Measurements from ENCODE around the gene SNF8.
"Not testable (repeated sequence)": the region's sequence is repeated elsewhere in the genome, so short reads cannot be mapped to it uniquely, and the experiment has no call there.

Gene SNF8

GRCh38 chr17:48952904-48953303, 8.3 kb upstream of the SNF8 start:
- H3K4me3 Mint-ChIP-seq = no peak overlapping the region
- no peak for DNase-seq
- H3K27me3 Mint-ChIP-seq (ENCODE audit: low read depth, poor library complexity) = peaks cover 6% of the 10 kb centered on the region
- H3K27ac Mint-ChIP-seq = no peak overlapping the region
- no peaks in the 10 kb centered on the region for H3K9me3 Mint-ChIP-seq
- TF ChIP-seq CTCF (IDR thresholded peaks at IDR 0.05) = no peak
- H3K36me3 Mint-ChIP-seq (ENCODE audit: low read depth) = no peaks in the 10 kb centered on the region
- H3K4me1 Mint-ChIP-seq = peaks cover 20% of the 10 kb centered on the region

- Mint-ChIP-seq H3K36me3 (ENCODE audit: low read depth) (no peaks in the 10 kb centered on the region), H3K9me3 (no peaks in the 10 kb centered on the region), H3K27ac (no peak overlapping the region), H3K27me3 (ENCODE audit: low read depth, poor library complexity) (peaks cover 13% of the 10 kb centered on the region), H3K4me1 (peaks cover 17% of the 10 kb centered on the region), H3K4me3 (no peak overlapping the region)
- TF ChIP-seq CTCF (IDR thresholded peaks at IDR 0.05) = no peak
- DNase-seq = no peak
Observed at GRCh38 chr17:48951572-48951971, 6.9 kb upstream of the SNF8 start.

DNA sequence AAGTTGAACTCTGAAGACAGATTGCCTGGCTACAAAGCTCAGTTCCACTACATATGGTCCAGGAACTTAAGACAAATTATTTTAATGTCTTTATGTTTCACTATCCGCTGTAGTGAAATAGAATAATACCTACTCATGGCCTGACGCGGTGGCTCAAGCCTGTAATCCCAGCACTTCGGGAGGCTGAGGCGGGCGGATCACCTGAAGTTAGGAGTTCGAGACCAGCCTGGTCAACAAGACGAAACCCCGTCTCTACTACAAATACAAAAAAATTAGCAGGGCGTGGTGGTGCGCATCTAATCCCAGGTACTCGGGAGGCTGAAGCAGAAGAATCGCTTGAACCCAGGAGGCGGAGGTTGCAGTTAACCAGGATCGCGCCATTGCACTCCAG, 614 bp upstream of the SNF8 start:
- H3K4me3 Mint-ChIP-seq = peak overlapping the region; percentile 98
- DNase-seq, H3K9me3 Mint-ChIP-seq: not testable (repeated sequence)
- peaks cover 14% of the 10 kb centered on the region for H3K27me3 Mint-ChIP-seq (ENCODE audit: low read depth, poor library complexity)
- peaks cover 11% of the 10 kb centered on the region for H3K36me3 Mint-ChIP-seq (ENCODE audit: low read depth)
- peak overlapping the region; percentile 93 for H3K27ac Mint-ChIP-seq
- peaks cover 27% of the 10 kb centered on the region for H3K4me1 Mint-ChIP-seq

GRCh38 chr17:48933035-48933434, 11.6 kb downstream of the SNF8 start:
- no peak for TF ChIP-seq CTCF (IDR thresholded peaks at IDR 0.05)
- Mint-ChIP-seq H3K9me3 (no peaks in the 10 kb centered on the region), H3K36me3 (ENCODE audit: low read depth) (peaks cover 77% of the 10 kb centered on the region), H3K27me3 (ENCODE audit: low read depth, poor library complexity) (no peaks in the 10 kb centered on the region), H3K4me1 (peaks cover 17% of the 10 kb centered on the region), H3K27ac (no peak overlapping the region), H3K4me3 (no peak overlapping the region)
- DNase-seq = no peak

DNA sequence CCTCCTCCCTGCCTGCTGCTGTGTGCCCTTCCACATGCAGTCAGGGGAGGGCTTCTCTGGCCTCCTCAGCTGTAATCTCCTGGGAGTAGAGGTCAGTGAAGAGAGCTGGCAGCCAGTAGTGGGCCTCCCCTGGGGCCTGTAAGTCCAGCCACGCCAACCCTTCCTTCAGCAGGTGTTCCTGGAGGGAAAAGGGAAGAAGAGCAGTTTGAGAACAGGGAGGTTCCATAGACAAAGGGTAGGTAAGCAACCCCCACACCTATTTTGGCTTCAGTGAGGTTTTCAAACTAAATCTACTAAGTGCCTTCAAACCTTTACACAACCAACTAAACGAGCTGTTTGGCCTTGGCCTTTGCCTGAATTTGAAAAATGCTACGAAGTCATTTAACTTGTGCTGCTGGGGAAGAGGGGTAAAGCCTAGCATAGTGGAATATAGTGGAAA, 14.2 kb downstream of the SNF8 start:
- peak overlapping the region; percentile 88 for H3K27ac Mint-ChIP-seq
- peaks cover 28% of the 10 kb centered on the region for H3K4me1 Mint-ChIP-seq
- no peaks in the 10 kb centered on the region for H3K9me3 Mint-ChIP-seq
- H3K27me3 Mint-ChIP-seq (ENCODE audit: low read depth, poor library complexity) = no peaks in the 10 kb centered on the region
- H3K4me3 Mint-ChIP-seq = no peak overlapping the region
- peaks cover 80% of the 10 kb centered on the region for H3K36me3 Mint-ChIP-seq (ENCODE audit: low read depth)
- no peak for TF ChIP-seq CTCF (IDR thresholded peaks at IDR 0.05)
- DNase-seq = no peak

- Mint-ChIP-seq H3K9me3 (no peaks in the 10 kb centered on the region), H3K4me1 (peaks cover 28% of the 10 kb centered on the region), H3K27me3 (ENCODE audit: low read depth, poor library complexity) (no peaks in the 10 kb centered on the region), H3K4me3 (no peak overlapping the region), H3K36me3 (ENCODE audit: low read depth) (peaks cover 82% of the 10 kb centered on the region), H3K27ac (peak overlapping the region; percentile 88)
- TF ChIP-seq CTCF (IDR thresholded peaks at IDR 0.05) = no peak
- no peak for DNase-seq
Observed at GRCh38 chr17:48929812-48930165, 14.9 kb downstream of the SNF8 start.
